SK-N-SH treated with all-trans-retinoic acid at 6 μM for 48 hours (cell line): ENCODE data around the gene ST3GAL6.
"Not testable (repeated sequence)": the region's sequence is repeated elsewhere in the genome, so short reads cannot be mapped to it uniquely, and the experiment has no call there.

ENCODE experiments used
- ATAC-seq: fragments of 200-7000 bp; cut with Tn5 transposase; 3 replicates; pipeline ENCODE4 v1.9.1; 2020; ENCODE audit warnings: mild to moderate bottlenecking, moderate library complexity
- ARNTL ChIP-seq: fragments of 450-650 bp; formaldehyde crosslinking; IDR thresholded peaks from 2 replicates; pipeline ENCODE4 v1.5.0; 2020; ENCODE audit warnings: low read depth, mild to moderate bottlenecking, moderate library complexity, borderline replicate concordance
- BACH2 ChIP-seq: fragments of 250-450 bp; sonication (Bioruptor Pico); IDR thresholded peaks from 2 replicates; pipeline ENCODE4 v1.9.0; 2021; ENCODE audit warnings: mild to moderate bottlenecking, borderline replicate concordance
- CREB5 ChIP-seq: fragments of 250-450 bp; sonication (Bioruptor Pico); IDR thresholded peaks from 2 replicates; pipeline ENCODE4 v1.5.1; 2020; ENCODE audit warnings: low read depth, mild to moderate bottlenecking, moderate library complexity
- CSDC2 ChIP-seq: fragments of 250-450 bp; sonication (Bioruptor Pico); IDR thresholded peaks from 2 replicates; pipeline ENCODE4 v1.5.0; 2020; ENCODE audit warnings: mild to moderate bottlenecking, moderate library complexity
- CSRNP3 ChIP-seq: fragments of 250-450 bp; sonication (Bioruptor Pico); IDR thresholded peaks from 2 replicates; pipeline ENCODE4 v1.5.1; 2021; ENCODE audit warnings: mild to moderate bottlenecking, moderate library complexity
- ESRRG ChIP-seq: fragments of 250-450 bp; sonication (Bioruptor Pico); IDR thresholded peaks from 2 replicates; pipeline ENCODE4 v1.6.1; 2021; ENCODE audit warnings: mild to moderate bottlenecking
- GLIS3 ChIP-seq: fragments of 250-450 bp; sonication (Bioruptor Pico); IDR thresholded peaks from 2 replicates; pipeline ENCODE4 v1.5.0; 2020; ENCODE audit warnings: mild to moderate bottlenecking, moderate library complexity
- ISL1 ChIP-seq: fragments of 250-450 bp; sonication (Bioruptor Pico); IDR thresholded peaks from 2 replicates; pipeline ENCODE4 v2.1.2; 2022; ENCODE audit warnings: mild to moderate bottlenecking, moderate library complexity
- OSR1 ChIP-seq: fragments of 250-450 bp; sonication (Bioruptor Pico); IDR thresholded peaks from 2 replicates; pipeline ENCODE4 v1.8.0; 2022; ENCODE audit warnings: moderate library complexity, mild to moderate bottlenecking, inconsistent platforms
- PATZ1 ChIP-seq: fragments of 250-450 bp; sonication (Bioruptor Pico); IDR thresholded peaks from 2 replicates; pipeline ENCODE4 v1.8.0; 2020; ENCODE audit warnings: mild to moderate bottlenecking, moderate library complexity, borderline replicate concordance
- RARB ChIP-seq: fragments of 250-450 bp; sonication (Bioruptor Pico); IDR thresholded peaks from 2 replicates; pipeline ENCODE4 v1.8.0; 2021; ENCODE audit warnings: mild to moderate bottlenecking, moderate library complexity
- SNAI2 ChIP-seq: fragments of 250-450 bp; sonication (Bioruptor Pico); IDR thresholded peaks from 2 replicates; pipeline ENCODE4 v1.5.0; 2020; ENCODE audit warnings: mild to moderate bottlenecking, moderate library complexity
- TCF4 ChIP-seq: fragments of 250-450 bp; sonication (Bioruptor Pico); IDR thresholded peaks from 2 replicates; pipeline ENCODE4 v1.8.0; 2021; ENCODE audit warnings: mild to moderate bottlenecking, moderate library complexity, borderline replicate concordance
- TOX ChIP-seq: fragments of 250-450 bp; sonication (Bioruptor Pico); IDR thresholded peaks from 2 replicates; pipeline ENCODE4 v1.8.0; 2021; ENCODE audit warnings: mild to moderate bottlenecking, moderate library complexity, borderline replicate concordance
- TSHZ2 ChIP-seq: fragments of 250-450 bp; sonication (Bioruptor Pico); IDR thresholded peaks from 2 replicates; pipeline ENCODE4 v1.5.0; 2020; ENCODE audit warnings: mild to moderate bottlenecking, moderate library complexity
- ZC3H10 ChIP-seq: fragments of 250-450 bp; sonication (Bioruptor Pico); IDR thresholded peaks from 2 replicates; pipeline ENCODE4 v1.5.1; 2021; ENCODE audit warnings: mild to moderate bottlenecking, moderate library complexity
- ZNF70 ChIP-seq: fragments of 450-650 bp; formaldehyde crosslinking; IDR thresholded peaks from 2 replicates; pipeline ENCODE4 v1.5.0; 2020; ENCODE audit warnings: mild to moderate bottlenecking, moderate library complexity
- ZNF8 ChIP-seq: fragments of 450-650 bp; formaldehyde crosslinking; IDR thresholded peaks from 2 replicates; pipeline ENCODE4 v1.5.0; 2020; ENCODE audit warnings: mild to moderate bottlenecking, moderate library complexity

The ST3GAL6 gene

GRCh38 chr3:98827221-98827920 is 64.2 kb downstream of the ST3GAL6 start:
- no peak for TF ChIP-seq ESRRG (CRISPR knock-in tag)
- peak; percentile 56 for TF ChIP-seq ISL1 (CRISPR knock-in tag)
- TF ChIP-seq TCF4, result peak; percentile 24; the same call in 1 of the 2 replicates
- 0 out of 2 replicates have a peak, but pooled peaks have one; percentile 24 for TF ChIP-seq CSDC2 (CRISPR knock-in tag)
- no peak for TF ChIP-seq SNAI2 (CRISPR knock-in tag)
- ATAC-seq, result peak; percentile 54

- no peak for TF ChIP-seq TCF4
- no peak for TF ChIP-seq TOX
- no peak for TF ChIP-seq TSHZ2
- no peak for TF ChIP-seq RARB (CRISPR knock-in tag)
- peak; percentile 87 for TF ChIP-seq ZNF8
- no peak for TF ChIP-seq ZNF70 (CRISPR knock-in tag)
- no peak for TF ChIP-seq GLIS3 (CRISPR knock-in tag)
- no peak for ATAC-seq
Measured at GRCh38 chr3:98829246-98829832, 66.2 kb downstream of the ST3GAL6 start.

- ATAC-seq, result not testable (repeated sequence)
Measured at GRCh38 chr3:98831060-98831459, 67.9 kb downstream of the ST3GAL6 start.

- ATAC-seq, result no peak
- TF ChIP-seq GLIS3 (CRISPR knock-in tag) (no peak), ARNTL (CRISPR knock-in tag) (no peak), TSHZ2 (no peak), CREB5 (CRISPR knock-in tag) (no peak), BACH2 (CRISPR knock-in tag) (no peak), OSR1 (no peak), ZC3H10 (CRISPR knock-in tag) (no peak), CSRNP3 (CRISPR knock-in tag) (no peak), ZNF8 (no peak), PATZ1 (CRISPR knock-in tag) (no peak), ZNF70 (CRISPR knock-in tag) (no peak), TCF4 (no peak), ESRRG (CRISPR knock-in tag) (no peak)
Measured at GRCh38 chr3:98839846-98840245, 76.7 kb downstream of the ST3GAL6 start.
